Activated CD4-positive, alpha-beta T cell treated with anti-CD3 and anti-CD28 coated beads for 24 hours (primary cell): ENCODE results near the gene RASGRP2.
A peak's percentile ranks its signal among the peaks of the same experiment; 100 is the strongest.

Experiments used
- DNase-seq, 2 donors: peaks; one replicate each; pipeline ENCODE4 v3.0.0-alpha.2; 2020; ENCODE audit warnings: low read depth in 2 of 2

RASGRP2 gene

DNA sequence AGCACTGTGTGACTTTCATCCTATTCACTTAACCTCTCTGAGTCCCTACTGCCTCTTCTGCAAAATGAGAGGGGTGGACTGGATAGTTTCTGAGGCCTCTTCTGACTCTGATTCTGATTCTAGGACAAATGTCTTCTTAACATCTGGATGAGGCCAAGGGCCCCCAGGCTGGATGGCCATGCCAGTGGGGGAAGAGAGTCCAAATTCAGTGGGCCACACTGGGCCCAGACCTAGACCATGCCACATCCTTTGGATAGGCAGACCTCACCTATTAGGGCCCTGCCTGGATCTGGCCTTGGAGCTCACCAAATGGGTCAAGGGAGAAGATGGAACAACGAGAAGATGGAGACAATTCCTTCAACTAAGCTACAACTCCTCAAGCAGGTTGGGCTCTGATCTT lies 45.5 kb downstream of the RASGRP2 start:
- no peak for DNase-seq

DNA sequence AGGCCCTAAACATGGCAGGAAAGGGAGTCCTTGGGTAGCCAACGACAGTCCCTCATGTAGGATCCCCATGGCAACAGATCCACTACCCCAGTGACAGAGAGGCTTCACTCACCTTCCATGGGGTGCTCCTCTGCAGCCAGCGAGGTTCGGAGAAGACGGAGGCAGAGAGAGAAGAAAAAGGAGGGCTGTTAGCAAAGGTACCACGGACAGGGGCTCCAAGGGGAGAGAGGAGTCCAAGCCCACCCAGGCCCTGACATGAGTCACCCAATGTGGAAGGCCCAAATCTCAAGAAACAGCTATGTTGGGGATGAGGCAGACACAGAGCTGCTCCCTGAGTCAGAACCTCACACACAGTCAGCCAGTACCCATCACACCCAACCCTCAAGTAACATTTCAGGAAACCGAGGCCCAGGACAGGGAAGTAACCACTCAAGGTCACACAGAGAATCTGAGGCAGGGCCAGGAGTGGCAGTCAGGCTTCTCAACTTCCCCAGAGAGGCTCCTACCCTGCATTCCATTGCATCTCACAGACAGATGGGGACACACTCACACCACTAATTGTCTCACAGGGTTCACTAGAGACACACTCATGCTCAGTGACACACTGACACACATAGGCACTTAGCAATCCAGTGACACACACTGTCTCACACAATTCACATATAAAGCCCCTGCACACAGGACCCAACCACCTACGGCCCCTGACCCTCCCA lies 46.1 kb downstream of the RASGRP2 start:
- no peak for DNase-seq

GRCh38 chr11:64696045-64696444 lies 47.9 kb downstream of the RASGRP2 start:
- DNase-seq: no peak

- DNase-seq: no peak
Measured at GRCh38 chr11:64695548-64695947, 48.4 kb downstream of the RASGRP2 start.

DNA sequence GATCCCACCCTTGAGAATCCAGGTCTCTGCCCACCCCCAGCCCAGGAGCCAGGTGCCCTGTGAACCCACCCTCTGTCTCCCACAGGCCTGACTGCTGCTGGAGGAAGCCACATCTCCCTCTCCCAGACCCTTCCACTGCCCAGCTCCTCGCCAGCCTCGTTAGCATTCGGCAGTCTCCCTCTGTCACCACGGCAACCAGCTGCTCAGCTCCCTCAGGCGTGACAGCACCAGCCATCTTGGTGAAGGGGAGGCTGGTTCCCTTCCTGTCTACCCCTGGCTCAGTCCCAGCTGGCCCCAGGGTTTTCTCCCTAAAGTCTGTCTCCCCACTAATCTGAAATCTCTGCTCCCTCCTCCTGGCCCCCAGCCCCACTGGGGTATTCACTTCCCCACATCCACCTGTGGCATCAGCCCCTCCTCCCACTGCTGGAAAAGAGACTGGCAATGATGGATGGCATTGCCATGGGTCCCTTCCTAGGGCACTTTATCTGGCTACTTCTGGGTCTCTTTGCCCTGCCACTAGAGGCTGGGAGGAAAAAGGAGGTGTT lies 49.0 kb downstream of the RASGRP2 start:
- no peak for DNase-seq

- DNase-seq: no peak
Measured at GRCh38 chr11:64694026-64694755, 49.8 kb downstream of the RASGRP2 start.

DNA sequence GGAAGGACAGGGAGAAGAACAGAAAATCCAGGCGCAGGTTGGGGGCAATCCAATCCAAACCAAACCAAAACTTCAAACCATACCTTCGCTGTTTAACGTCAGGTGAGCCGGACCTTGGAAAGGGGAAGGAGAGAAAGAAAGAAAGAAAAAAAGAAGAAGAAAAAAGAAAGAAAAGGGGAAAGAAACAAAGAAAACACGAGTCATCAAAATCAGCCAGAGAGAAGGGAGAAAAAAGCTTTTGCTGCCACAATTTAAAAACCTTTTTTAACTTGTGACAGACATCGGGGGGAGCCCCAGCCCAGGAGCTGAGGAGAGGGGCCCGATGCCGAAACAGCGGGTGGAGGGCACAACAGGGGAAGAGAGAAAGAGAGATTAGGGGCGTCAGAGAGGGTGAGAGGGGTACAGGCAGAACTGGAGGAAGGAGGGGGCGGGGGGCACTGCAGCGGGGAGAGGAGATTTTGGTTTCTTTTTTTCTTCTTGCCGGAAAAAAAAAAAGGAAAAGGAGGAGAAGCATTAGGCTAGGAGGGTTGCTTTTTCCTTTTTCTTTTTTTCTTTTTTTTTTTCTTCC lies 51.1 kb downstream of the RASGRP2 start:
- DNase-seq: no peak

DNA sequence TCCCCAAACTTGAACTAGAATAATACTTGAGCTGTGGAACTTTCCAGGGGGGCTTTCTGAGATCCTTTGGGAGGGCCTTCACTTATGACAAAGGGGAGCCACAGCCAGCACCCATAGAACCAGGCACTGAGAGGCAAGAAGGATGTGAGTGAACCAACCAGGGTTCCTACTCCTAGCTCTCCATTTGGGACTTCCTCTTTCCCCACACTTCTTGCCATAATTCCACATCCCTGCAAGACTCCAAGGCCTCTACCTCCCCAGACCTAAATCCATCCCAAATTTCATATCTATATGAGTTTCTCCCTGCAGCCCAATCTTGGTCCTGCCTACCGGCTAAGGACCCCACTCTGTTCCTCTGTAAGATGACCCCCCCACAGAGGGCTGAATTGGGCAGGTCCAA lies 52.4 kb downstream of the RASGRP2 start:
- no peak for DNase-seq

GRCh38 chr11:64690235-64690634 lies 53.7 kb downstream of the RASGRP2 start:
- DNase-seq: no peak

GRCh38 chr11:64688534-64688982 lies 55.4 kb downstream of the RASGRP2 start:
- DNase-seq: peak; percentile 90 to 95

- no peak for DNase-seq
Measured at GRCh38 chr11:64687643-64688533, 56.1 kb downstream of the RASGRP2 start.

DNA sequence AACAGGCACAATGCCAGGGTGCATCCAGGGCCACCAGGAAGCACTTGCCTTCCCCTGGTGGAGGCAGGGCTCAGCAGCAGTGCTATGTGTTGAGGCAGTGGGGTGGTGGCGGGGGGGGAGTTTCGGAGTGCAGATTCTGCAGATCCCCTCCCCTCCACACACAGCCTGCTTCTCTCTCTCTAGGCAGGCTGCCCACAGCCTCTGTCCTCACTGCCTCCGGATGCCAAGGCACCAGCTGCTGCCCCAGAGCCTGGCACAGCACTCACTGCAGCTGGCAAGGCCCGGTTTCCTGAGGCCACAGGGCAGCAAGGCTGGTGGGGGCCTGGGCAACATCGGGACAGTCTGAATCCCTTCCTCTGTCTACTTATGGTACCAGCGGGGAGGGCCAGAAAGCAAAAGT lies 56.7 kb downstream of the RASGRP2 start:
- DNase-seq: no peak

GRCh38 chr11:64686466-64687170 lies 57.3 kb downstream of the RASGRP2 start:
- DNase-seq: no peak

DNA sequence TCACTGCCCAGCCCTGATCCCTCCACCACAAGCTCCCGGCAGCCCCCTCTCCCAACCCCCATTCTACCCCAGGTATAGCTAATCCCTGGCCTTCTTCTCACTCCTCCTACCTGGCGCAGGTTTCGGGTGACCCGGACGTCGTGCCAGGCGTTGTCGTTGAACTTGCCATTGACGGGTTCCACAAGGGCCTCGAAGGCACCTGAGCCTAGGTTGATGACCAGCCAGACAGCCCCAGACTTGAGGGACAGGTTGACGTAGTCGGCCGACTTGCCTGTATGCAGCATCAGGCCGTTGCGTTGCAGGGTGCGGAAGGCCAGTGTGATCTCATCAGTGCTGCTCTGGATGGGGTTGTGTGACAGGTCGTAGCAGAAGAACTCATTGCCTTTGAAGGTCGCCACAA lies 58.4 kb downstream of the RASGRP2 start:
- no peak for DNase-seq

DNA sequence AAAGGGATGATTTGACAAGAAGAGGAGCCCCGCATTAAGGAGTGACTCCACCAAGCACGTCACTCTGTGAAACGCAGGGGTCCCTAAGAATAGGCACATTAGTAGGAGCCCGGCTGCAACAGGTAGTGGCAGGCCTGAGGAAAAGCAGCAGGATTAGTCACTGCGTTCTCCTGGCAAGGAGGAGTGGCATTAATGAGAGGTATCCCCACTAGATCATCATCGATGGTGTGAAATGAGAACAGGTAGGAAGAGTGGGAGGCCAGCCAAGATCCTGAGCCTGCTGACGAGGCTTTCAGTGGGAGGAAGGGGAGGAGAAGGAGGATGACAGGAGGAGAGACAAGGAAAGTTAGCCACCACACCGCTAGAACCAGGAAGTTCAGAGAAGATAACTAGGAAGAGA lies 59.6 kb downstream of the RASGRP2 start:
- DNase-seq: no peak

DNA sequence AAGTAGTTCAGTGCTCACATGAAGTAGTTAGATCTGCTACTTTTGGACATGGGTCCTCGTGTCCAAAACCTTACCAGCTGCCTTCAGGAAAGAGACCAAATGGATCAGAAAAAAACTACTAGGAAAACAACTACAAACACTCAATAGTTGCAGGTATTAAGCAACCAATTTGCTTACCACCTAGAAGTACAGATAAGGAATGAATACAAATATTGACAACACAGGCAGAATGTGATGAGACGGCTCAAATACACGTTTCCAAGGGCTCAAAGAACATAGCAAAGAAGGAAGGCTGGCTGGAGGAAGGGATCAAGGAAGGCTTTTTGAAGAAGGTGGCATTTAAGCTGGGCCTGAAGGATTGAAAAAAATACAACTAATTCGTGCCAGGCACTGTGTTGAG lies 62.8 kb downstream of the RASGRP2 start:
- no peak for DNase-seq

DNA sequence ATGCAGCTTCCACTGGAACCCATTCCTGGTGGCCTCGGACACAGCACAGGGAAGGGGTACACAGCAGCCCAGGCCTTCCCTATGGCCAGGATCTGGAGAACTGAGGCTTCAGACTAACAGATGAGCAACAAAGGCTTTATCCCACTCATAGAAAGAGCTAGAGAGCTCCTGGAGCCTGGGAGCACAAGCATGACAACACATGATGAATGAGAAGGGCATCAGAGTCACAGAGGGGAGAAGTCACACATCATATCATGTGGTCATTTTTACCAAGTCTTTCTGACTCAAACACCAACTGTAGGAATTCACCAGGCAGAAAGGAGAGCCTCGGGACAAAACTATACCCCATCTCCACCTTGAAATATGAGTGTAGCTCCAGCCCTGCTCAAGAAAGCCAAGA lies 64.1 kb downstream of the RASGRP2 start:
- no peak for DNase-seq

- no peak for DNase-seq
Measured at GRCh38 chr11:64677441-64678023, 66.4 kb downstream of the RASGRP2 start.
